HG03064 (cell line): ENCODE data around the gene PTPRD.
"Not testable (repeated sequence)": the region's sequence is repeated elsewhere in the genome, so short reads cannot be mapped to it uniquely, and the experiment has no call there.

Experiments used
- ATAC-seq: cut with Tn5 transposase; IDR thresholded peaks from one replicate; pipeline ENCODE4 v1.9.1; 2021; ENCODE audit warnings: low read depth; ENCODE audit not compliant: unreplicated experiment

PTPRD gene

DNA sequence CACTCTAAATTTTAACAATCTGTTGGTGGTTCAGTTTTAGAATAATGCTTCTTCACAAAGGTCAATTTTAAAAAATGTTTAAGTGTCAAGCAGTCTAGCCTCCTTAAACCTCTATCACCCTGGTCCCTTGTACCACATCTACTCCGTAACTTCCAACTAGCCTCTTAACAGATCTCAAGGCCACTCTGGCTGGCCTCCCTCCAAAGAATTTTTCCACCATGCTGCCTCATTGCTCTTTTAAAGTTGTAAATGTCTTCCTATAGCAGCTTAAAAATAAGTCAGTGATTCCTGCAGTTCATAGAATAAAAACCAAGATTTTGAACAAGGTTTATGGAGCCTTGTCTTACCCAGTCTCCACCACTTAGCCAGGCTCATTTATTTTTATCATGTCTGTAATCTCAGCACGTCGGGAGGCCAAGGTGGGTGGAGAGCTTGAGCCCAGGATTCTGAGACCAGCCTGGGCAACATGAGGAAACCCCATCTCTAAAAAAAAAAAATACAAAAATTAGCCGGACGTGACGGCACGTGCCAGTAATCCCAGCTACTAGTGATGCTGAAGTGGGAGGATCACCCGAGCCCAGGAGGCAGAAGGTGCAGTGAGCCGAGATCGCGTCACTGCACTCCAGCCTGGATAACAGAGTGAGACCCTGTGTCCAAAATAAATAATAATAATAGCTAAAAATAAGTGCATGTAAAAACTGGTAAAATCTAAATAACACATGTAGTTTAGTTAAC is 1888.4 kb downstream of the PTPRD start:
- no peak for ATAC-seq

DNA sequence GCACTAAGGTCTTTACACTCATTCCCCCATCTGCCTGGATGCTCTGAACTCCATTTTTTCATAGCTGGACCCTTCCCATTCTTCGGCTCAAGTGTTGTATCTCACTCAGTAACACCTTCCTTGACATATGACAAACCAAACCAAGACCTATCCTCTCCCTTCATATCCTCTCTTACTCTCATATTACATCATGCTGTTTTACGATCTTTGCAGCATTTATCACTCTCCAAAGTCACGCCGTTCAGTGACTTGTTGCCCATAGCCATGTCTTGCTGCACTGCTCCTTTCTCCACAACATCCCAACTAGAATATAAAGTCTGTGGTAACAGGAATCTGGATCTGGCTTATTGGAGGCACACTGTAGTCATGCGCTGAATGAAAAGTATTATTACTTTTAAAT is 1889.6 kb downstream of the PTPRD start:
- no peak for ATAC-seq

DNA sequence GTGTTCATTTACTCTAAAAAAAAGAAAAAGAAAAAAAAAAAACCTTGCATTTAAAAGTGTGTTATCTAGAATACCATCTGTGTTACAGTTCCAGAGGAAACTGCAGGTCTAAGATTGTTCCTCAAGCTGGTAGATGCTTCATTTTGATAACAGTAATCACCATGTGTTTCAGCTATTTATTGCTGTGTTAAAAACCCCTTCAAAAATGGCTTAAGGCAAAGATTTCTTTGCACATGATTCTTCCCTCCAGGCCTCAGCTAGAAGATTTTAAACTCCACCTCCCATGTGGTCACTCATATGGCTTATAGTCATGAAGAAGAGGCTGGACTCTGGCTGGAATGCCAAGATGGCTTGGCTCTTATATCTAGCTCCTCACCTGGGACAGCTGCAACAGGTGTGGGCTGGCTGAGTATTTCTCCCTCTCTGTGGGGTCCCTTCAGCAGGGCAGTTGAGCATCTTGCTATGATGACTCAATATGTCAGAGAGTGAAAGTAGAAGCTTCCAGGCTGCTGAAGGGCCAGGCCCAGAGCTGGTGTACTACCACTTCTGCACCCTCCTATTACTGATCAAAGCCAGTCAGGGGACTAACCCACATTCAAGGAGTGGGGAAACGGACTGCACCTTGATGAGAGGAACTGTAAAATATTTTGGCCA is 1892.8 kb downstream of the PTPRD start:
- ATAC-seq: no peak

DNA sequence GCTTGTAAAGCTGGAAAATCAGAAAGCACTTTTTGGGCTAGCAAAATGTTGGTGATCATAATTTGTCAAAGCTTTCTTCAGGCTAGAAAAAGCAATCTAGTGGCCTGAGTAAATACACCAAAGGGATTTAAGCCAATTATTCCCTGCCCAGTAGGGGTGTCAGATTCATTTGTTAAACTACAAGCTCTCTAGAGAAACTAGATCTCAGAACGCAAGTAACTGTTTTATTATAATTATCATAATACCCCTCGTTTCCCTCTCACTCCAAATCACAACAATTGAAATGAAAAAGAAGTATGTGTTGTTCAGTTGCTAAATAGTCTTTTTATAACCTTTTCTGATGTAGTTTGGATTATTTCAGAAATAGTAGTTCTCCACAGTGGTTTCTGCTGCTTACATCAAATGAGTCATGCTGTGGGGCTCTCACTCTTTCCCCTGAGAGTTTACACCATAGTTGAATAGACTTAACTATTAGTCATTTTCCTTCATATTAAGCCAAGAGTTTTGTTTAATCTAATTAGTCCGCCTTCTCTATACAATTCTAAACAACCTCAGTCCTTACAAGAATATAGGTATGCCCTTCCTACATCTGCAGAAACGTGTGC is 1894.6 kb downstream of the PTPRD start:
- ATAC-seq: no peak

DNA sequence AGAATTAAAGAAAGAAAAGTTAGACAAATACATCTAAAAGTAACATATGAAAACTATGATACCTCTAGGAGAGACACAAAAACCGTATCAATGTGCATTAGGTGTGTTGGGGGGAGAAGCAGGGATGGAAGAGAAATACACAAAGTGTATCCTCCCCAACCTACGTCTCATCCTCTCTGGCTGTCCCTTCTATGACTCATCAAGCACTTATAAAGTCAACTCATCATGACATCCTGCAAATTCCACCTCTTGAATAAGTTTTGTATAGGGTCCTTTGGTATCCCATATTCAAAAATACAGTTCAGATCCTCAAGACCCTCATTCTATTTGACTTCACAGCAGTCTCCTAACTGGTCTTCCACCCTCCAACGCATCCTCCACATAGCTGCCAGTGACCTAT is 1895.7 kb downstream of the PTPRD start:
- ATAC-seq: no peak

DNA sequence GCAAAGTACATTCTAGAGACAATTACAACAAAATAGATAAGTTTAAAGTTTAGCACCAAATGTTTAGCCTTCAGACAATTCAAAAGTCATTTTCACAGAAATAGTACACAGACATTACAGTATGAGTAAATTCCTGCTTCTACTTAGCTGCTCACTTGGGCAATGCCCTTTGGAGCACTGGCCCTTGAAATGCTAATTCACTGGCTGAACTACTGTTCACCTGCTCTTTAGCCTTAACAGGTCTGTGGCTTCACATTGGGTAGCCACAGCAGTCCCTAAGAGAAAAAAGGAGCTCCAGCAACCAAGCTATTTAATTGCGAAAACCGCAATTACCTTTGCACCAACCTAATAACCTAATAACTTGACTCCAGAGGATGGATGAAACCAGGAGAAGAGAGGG is 1897.0 kb downstream of the PTPRD start:
- ATAC-seq: no peak

DNA sequence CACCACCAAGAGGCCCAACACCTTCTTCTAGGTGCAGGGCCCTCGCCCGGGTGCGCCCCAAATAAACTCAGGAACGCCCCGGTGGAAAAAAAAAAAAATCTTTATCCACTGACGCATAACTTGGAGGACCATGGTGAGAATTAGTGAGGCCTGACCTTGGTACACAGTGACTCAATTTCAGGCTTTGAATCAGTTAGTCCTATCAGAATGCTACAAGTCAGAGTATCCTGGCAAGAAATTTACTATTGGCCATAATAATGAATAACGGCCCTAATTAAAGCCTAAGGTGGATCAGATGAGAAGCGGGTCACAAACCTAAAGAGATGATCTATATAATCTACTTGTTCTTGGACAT is 1899.0 kb downstream of the PTPRD start:
- ATAC-seq: no peak

DNA sequence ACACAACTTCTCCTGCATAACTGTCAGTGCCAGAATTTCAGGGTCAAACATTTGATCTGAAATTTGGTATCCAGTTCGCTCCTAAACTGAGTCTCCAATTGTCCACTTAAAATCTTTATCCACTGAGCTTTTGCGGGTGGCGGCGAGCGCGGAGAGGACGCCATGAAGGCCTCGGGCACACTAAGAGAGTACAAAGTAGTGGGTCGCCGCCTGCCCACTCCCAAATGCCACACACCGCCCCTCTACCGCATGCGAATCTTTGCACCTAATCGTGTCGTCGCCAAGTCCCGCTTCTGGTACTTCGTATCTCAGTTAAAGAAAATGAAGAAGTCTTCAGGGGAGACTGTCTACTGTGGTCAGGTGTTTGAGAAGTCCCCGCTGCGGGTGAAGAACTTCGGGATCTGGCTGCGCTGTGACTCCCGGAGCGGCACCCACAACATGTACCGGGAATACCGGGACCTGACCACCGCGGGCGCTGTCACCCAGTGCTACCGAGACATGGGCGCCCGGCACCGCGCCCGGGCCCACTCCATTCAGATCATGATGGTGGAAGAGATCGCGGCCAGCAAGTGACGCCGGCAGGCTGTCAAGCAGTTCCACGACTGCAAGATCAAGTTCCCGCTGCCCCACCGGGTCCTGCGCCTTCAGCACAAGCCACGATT is 1899.5 kb downstream of the PTPRD start:
- ATAC-seq: no peak

DNA sequence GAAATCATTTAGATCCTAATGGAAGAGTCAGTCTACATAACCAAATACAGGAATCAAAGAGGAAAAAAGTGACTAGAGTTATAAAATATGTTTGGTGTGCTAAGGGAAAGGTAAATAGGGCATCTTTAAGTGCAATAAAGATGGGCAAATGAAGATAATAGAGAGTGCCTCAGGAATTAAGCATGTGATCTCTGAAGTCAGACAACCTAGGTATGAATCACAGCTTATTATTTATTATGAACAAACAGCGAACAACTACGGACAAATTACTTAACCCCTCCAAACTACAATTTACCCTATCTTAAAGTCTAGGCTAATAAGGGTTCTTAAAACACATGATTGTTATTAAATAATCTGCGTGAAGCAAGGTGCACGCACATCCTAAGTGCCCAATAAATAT is 1903.1 kb downstream of the PTPRD start:
- ATAC-seq: no peak

DNA sequence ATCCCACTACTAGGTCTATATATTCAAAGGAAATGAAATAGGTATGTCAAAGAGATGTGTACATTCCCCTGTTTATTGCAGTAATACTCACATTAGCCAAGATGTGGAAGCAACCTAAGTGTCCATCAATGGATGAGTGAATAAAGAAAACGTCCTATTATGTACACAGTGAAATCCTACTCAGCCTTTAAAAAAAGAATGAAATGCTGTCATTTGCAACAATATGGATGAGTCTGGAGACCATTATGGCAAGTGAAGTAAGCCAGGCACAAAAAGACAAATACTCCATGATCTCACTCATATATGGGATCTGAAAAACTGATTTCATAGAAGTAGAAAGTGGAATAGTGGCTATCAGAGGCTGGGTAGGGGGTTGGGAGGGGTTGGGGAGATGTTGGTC is 1904.1 kb downstream of the PTPRD start:
- ATAC-seq: no peak

DNA sequence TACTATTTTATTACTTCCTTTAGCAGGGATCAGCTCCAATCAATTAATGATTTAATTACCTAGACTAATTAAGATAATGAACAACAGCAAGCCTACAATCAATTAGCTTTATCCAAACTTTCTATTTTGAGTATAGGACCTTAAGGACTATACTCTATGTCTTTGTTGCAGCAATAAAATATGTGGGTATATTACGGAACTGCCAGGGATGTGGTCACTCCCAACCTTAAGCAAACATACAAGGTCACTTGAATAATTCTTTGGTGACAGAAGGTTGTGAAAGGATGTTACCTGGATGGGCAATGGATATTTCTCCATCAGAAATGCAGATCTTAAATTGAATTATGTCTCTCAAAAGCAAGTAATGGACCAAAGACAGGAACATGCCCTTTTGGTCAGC is 1905.8 kb downstream of the PTPRD start:
- ATAC-seq: no peak

DNA sequence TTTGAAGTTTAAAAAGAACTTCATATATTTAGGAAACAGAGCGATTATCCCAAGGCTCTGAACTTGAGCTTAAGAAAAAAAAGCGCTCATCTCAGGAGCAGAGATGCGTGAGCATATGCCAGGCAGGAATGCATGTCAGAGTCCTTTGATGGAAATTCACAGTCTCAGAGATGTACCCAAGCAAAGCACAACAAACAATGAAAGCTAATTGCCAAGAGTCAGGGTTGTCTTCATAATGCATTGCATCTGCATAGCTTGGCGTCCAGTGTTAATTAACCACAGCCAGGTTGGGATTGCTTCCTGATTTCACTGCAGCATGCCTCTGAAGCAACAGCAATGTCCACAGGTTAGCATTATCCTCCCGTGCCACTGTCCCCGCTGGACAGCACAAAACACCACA is 1906.3 kb downstream of the PTPRD start:
- no peak for ATAC-seq

DNA sequence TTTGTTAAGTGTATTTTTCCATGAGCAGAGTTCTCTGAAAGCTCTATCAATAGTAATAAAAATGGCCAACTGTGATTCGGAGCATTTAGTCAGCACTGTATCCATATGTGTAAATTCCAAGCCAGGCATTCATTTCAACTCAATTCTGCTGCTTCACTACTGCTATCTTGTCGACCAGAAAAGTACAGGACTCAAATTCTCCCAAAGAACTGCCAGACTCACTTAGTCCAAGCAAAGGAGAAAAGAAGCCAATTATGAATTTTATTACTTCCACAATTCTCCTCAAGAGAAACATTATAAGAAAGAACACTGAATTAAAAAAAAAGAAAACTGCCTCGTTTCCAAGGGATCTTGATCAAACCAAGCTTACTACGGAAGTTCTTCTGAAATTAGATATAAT is 1906.9 kb downstream of the PTPRD start:
- ATAC-seq: no peak

DNA sequence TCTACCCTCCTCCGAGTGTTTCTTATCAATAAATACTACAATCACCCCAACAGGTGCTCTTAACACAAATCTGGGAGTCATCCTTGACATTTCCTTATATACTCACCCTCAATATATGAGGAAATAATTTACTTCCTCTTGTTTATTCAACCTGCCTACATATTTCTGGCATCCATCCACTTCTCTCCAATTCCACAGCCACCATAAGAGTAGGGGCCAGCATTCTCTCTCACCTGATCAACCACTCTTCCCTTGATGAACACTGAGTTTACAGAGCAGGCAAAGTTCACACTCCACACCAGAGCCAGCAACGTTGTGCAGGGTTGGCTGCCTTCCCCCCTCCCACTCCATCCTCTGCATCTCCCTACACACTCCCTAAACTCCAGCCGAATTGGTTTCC is 1908.9 kb downstream of the PTPRD start:
- ATAC-seq: no peak

DNA sequence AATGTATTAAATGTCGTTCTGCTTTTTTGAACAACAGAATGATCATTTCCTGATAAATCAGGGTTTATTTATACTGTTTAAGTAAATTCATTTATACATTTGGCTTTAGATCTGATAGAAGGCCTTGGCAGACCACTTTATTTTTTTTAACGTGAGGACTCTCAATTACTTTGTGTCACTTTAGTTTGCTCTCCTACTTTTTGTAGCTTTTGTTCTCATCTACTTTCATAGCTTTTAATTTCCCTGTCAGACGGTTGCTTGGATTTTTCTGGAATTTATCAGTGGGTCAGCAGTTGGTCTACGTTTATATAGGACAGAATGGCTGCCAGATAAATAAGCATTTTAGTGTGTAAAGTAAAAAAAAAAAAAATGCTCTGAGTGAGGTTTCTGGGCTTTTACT is 1910.9 kb downstream of the PTPRD start:
- no peak for ATAC-seq

DNA sequence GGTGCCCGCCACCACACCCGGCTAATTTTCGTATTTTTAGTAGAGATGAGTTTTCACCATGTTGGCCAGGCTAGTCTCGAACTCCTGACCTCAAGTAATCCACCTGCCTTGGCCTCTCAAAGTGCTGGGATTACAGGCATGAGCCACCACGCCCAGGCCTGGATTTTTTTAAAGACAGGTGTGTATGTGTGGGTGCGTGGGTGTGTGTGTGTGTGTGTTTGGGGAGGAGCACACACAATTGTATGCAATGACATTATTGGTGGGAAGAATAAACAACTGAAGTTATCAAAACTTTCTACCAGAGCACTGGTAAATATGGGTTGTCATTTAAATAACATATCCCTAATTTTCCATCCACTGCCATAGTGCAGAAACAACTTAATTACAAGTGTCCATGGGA is 1915.2 kb downstream of the PTPRD start:
- not testable (repeated sequence) for ATAC-seq

DNA sequence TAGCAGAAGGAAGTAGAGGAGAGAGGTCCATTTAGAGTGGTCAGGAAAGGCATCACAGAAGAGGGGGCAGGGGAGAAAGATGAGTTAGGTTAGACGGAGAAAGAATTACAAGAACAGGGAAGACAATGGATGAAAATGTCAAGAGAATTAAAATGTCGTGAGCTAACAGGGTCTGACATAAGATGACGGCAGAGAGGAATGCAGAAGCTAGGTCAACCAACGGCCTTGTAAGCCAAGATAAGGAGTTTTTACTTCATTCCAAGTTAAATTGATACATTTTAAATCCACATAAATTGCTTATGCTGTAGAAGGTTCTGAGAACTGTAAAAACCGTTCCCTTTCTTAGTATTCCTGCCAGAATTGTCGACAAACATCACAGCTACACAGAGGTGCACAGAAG is 1916.3 kb downstream of the PTPRD start:
- no peak for ATAC-seq

DNA sequence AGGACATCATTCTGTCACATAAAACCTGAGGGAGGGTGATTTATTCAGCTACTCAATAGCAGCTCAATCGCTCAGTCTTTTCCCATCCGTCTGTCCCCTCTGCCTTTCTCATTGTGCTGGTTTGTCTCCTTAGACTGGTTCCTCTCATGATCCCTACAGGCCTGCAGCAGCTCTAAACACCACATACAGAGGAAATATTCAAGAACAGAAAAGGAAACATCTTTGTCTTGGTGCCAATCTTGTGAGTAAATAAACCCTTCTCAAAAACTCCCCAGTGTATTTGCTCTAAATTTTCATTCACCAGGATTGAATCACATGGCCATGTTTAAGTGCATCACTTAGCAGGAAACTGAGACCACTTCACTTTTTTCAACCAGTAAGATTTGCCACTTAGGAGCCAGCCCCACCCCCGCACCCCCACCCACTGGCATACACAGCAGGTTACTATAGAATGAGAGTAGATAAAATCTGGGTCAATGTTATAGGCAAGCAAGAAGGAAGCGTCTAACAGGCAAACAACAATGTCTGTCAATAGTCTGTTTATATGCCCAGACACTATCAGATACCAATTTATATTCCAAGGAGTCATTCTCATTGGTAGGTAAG is 1917.7 kb downstream of the PTPRD start:
- no peak for ATAC-seq

DNA sequence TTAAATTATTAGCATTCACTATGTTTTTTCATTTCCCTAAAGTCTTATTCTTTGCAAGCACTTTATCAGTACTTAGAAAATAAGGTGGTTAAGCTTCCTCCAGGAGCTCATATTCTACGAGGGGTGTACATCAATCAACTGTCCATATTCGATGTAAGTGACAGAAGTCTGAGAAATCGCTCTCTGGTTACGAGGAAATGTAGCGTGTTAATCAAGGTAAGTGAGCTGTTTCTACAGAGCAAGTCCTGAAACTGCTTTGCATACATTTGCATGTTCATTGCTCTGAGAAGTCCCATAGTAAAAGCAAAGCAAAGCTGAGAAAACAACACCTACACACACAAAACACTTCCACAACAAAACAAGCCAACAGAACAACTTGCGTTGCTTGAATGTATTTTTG is 1919.3 kb downstream of the PTPRD start:
- ATAC-seq: no peak

DNA sequence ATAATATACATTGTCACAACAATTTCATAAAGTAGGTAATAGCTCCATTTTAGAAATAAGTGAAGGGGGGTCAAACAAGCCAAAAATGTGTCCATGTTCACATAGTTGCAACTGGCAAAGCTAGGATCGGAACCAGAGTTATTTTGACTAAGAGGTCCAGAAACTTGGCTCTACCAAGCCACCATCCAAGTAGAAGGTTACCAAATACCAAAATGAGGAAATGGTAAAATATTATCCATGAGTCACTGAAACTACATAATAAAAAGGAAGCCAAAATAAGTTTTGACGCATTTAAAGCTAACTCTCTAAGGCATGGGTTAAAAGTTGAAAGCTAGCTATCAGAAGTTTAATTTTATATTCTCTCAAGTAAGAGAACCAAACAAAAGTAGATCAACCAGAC is 1926.3 kb downstream of the PTPRD start:
- ATAC-seq: no peak

DNA sequence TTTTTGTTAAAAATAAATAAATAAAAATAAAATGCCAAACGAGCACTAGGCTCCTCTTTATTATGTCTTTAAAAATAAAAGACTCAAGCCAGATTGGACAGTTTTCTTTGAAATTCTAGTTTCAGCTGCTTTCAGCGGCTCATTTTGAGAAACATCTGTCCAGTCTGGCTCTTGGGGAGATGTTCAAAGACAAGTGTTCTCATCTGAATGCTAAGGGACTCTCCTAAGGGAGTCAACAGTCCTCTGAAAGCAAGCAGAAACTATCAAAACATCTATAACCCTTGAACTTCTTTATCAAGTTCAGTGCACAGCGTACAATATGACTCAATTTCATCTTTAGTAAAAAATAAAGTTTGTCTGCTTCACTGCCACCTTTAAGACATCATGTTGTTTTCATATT is 1927.0 kb downstream of the PTPRD start:
- ATAC-seq: no peak
